Colonic mucosa (tissue), 4 donors: ENCODE results near the gene TNFRSF18. TPM values are rescaled to one million over a fixed set of nuclear protein-coding genes. Genes with fewer than 3 reads are reported as not detected.

Experiments used
- DNase-seq: peaks from one replicate; pipeline ENCODE4 v3.0.0-alpha.2; 2020
- H3K27ac ChIP-seq: fragments of 200-600 bp; one replicate; pipeline ENCODE4 v1.8.0; 2021
- H3K27me3 ChIP-seq: fragments of 200-600 bp; one replicate; pipeline ENCODE4 v1.8.0; 2021
- H3K36me3 ChIP-seq: fragments of 200-600 bp; one replicate; pipeline ENCODE4 v1.8.0; 2021
- H3K4me1 ChIP-seq: fragments of 200-600 bp; one replicate; pipeline ENCODE4 v1.8.0; 2021; ENCODE audit warnings: mild to moderate bottlenecking
- H3K4me3 ChIP-seq: fragments of 200-600 bp; one replicate; pipeline ENCODE4 v1.8.0; 2021
- H3K9ac ChIP-seq, 2 donors: one replicate each; pipeline ENCODE4 v1.7.0; 2013; ENCODE audit warnings: control low read depth in 2 of 2, low read depth in 2 of 2, low read length in 2 of 2
- H3K9me3 ChIP-seq: fragments of 200-600 bp; one replicate; pipeline ENCODE4 v1.8.0; 2021
- CTCF ChIP-seq: fragments of 200-600 bp; IDR thresholded peaks from one replicate; pipeline ENCODE4 v1.8.0; 2022; ENCODE audit warnings: antibody characterized with exemption, mild to moderate bottlenecking
- intact Hi-C: fragments of 100-400 bp; cut with DNase I; formaldehyde crosslinking; loops from one replicate; pipeline ENCODE4 v1.14.1; 2022
- total RNA-seq, 2 donors: library from RNA; stranded (reverse); fragmentation: NEBNext Ultra II Directional in 1 of 2; extraction: Animal tissue kit (Norgen Biotek cat#: 25700) in 1 of 2; gene quantifications; one replicate each; pipeline ENCODE4 v1.2.1, GENCODE V29; 2021
- donor health status: healthy.
- donor health status: DM: no; HTN: no; CAD: no.
- donor health status: DM: no; HTN: no; CAD: no.

TNFRSF18 gene
- total RNA-seq, 2 donors from 2014 or later, result 0.61 to 1.7 TPM

- intact Hi-C loops, result no loop called here
- no peaks in the 10 kb centered on the region for H3K36me3 ChIP-seq
- TF ChIP-seq CTCF, result no peak
- no peaks in the 10 kb centered on the region for H3K9me3 ChIP-seq
- H3K27me3 ChIP-seq, result peaks cover 33% of the 10 kb centered on the region
- H3K27ac ChIP-seq, result no peak overlapping the region
- DNase-seq, result peak; percentile 54
- H3K9ac ChIP-seq, result peak overlapping the region in 1 of 2 donors; percentile 24
- H3K4me3 ChIP-seq, result peak overlapping the region; percentile 27
- H3K4me1 ChIP-seq, result peaks cover 1% of the 10 kb centered on the region
Observed at GRCh38 chr1:1200876-1201810, 5.2 kb downstream of the TNFRSF18 start.

GRCh38 chr1:1199961-1200875, 6.2 kb downstream of the TNFRSF18 start:
- no peak for DNase-seq
- Histone ChIP-seq H3K9ac (no peak overlapping the region), H3K36me3 (no peaks in the 10 kb centered on the region), H3K27ac (no peak overlapping the region), H3K27me3 (peaks cover 24% of the 10 kb centered on the region), H3K9me3 (no peaks in the 10 kb centered on the region), H3K4me3 (no peak overlapping the region), H3K4me1 (no peaks in the 10 kb centered on the region)
- no peak for TF ChIP-seq CTCF
- intact Hi-C loops, result no loop called here

GRCh38 chr1:1199141-1199960, 7.0 kb downstream of the TNFRSF18 start:
- Histone ChIP-seq H3K9ac (no peak overlapping the region), H3K27ac (no peak overlapping the region), H3K4me3 (no peak overlapping the region), H3K36me3 (no peaks in the 10 kb centered on the region), H3K4me1 (no peaks in the 10 kb centered on the region), H3K27me3 (peaks cover 22% of the 10 kb centered on the region), H3K9me3 (no peaks in the 10 kb centered on the region)
- no peak for TF ChIP-seq CTCF
- intact Hi-C loops, result no loop called here
- DNase-seq, result no peak

GRCh38 chr1:1198423-1199140, 7.8 kb downstream of the TNFRSF18 start:
- Histone ChIP-seq H3K9ac (no peak overlapping the region), H3K4me3 (no peak overlapping the region), H3K9me3 (no peaks in the 10 kb centered on the region), H3K27me3 (peaks cover 22% of the 10 kb centered on the region), H3K4me1 (no peaks in the 10 kb centered on the region), H3K36me3 (no peaks in the 10 kb centered on the region), H3K27ac (no peak overlapping the region)
- no peak for DNase-seq
- intact Hi-C loops, result no loop called here
- TF ChIP-seq CTCF, result no peak
